GM12878 (cell line): ENCODE measurements around the gene PTPN22. TPM values are rescaled to one million over a fixed set of nuclear protein-coding genes. Genes with fewer than 3 reads are reported as not detected.
A peak's percentile ranks its signal among the peaks of the same experiment; 100 is the strongest.

Source experiments
- ATF2 ChIP-seq: IDR thresholded peaks from 2 replicates; pipeline ENCODE4 v1.6.1; 2012; ENCODE audit warnings: low read length, inconsistent platforms
- CEBPB ChIP-seq, 2 experiments: fragments of 150-350 bp in 1 of 2; IDR thresholded peaks; 2 replicates each; pipeline ENCODE4 v1.6.1; 2012 to 2014; ENCODE audit warnings: low read depth in 2 of 2, low read length in 2 of 2, borderline replicate concordance in 1 of 2, inconsistent platforms in 1 of 2
- CREM ChIP-seq: IDR thresholded peaks from 2 replicates; pipeline ENCODE4 v1.6.1; 2014; ENCODE audit warnings: antibody characterized with exemption, low read depth
- DPF2 ChIP-seq: fragments of 450-650 bp; IDR thresholded peaks from 2 replicates; pipeline ENCODE4 v1.6.1; 2017; ENCODE audit warnings: mild to moderate bottlenecking
- ETV6 ChIP-seq, 2 experiments: fragments of 450-650 bp in 1 of 2; IDR thresholded peaks in 1 of 2; conservative IDR thresholded peaks in 1 of 2; 2 replicates each; pipeline ENCODE4 v1.6.1; 2014; ENCODE audit warnings: antibody characterized with exemption in 1 of 2, borderline replicate concordance in 1 of 2, low read depth in 1 of 2, mild to moderate bottlenecking in 1 of 2, moderate library complexity in 1 of 2
- JUNB ChIP-seq: IDR thresholded peaks from 2 replicates; pipeline ENCODE4 v1.6.1; 2016; ENCODE audit warnings: antibody characterized with exemption, mild to moderate bottlenecking
- POLR2AphosphoS2 ChIP-seq: IDR thresholded peaks from 2 replicates; pipeline ENCODE4 v1.6.1; 2011; ENCODE audit warnings: low read depth, mild to moderate bottlenecking, low read length, improper control_type of control experiment, moderate library complexity
- POU2F2 ChIP-seq: IDR thresholded peaks from 3 replicates; pipeline ENCODE4 v1.6.1; 2011; ENCODE audit warnings: low read depth, mild to moderate bottlenecking, low read length, borderline replicate concordance
- RELA ChIP-seq: fragments of 450-650 bp; IDR thresholded peaks from 2 replicates; pipeline ENCODE4 v1.8.0; 2014; ENCODE audit warnings: borderline replicate concordance; ENCODE audit not compliant: partially characterized antibody
- SIN3A ChIP-seq: IDR thresholded peaks from 2 replicates; pipeline ENCODE4 v1.6.1; 2012; ENCODE audit warnings: low read depth, low read length, improper control_type of control experiment
- SMC3 ChIP-seq: IDR thresholded peaks from 2 replicates; pipeline ENCODE4 v1.6.1; 2011; ENCODE audit warnings: low read length, improper control_type of control experiment, borderline replicate concordance
- TAF1 ChIP-seq: IDR thresholded peaks from 2 replicates; pipeline ENCODE4 v1.6.1; 2011; ENCODE audit warnings: mild to moderate bottlenecking, low read depth, low read length, borderline replicate concordance
- TCF12 ChIP-seq: IDR thresholded peaks from 2 replicates; pipeline ENCODE4 v1.6.1; 2011; ENCODE audit warnings: low read depth, mild to moderate bottlenecking, low read length
- ZBTB4 ChIP-seq: fragments of 450-650 bp; formaldehyde crosslinking; IDR thresholded peaks from 2 replicates; pipeline ENCODE4 v1.4.0; 2022; ENCODE audit warnings: mild to moderate bottlenecking, moderate library complexity
- ZNF687 ChIP-seq: fragments of 450-650 bp; IDR thresholded peaks from 2 replicates; pipeline ENCODE4 v1.6.1; 2017; ENCODE audit warnings: mild to moderate bottlenecking, moderate library complexity
- ZZZ3 ChIP-seq: IDR thresholded peaks from 2 replicates; pipeline ENCODE4 v1.6.1; 2011; ENCODE audit warnings: low read depth; ENCODE audit not compliant: control insufficient read depth, insufficient read length
- polyA plus RNA-seq, 11 experiments: library from polyadenylated mRNA; depleted of rRNA in 4 of 11; unstranded in 6 of 11; stranded (reverse) in 5 of 11; fragments of >200 nt; fragmentation: Nextera tagmentation in 4 of 11; fragmentation: Illumina TruSeq in 1 of 11; extraction: Ambion mirVana in 4 of 11; extraction: Trizol in 1 of 11; gene quantifications; 1 replicate in 1 of 11; 2 replicates in 10 of 11; pipeline versions ENCODE4 v1.2.1 to v1.2.3, GENCODE V29; 2011 to 2016; ENCODE audit warnings: inconsistent platforms in 2 of 11, missing spikeins in 2 of 11, low read depth in 1 of 11
- total RNA-seq, 4 experiments: library from RNA; depleted of rRNA in 3 of 4; stranded (reverse); fragments of >200 nt in 3 of 4; fragmentation: Illumina TruSeq in 1 of 4; extraction: Trizol in 1 of 4; gene quantifications; 2 replicates each; pipeline versions ENCODE4 v1.2.1 to v1.2.3, GENCODE V29; 2013 to 2021
- TF ChIP-seq, protein P1 (sequence below): IDR thresholded peaks from 2 replicates; pipeline ENCODE4 v1.6.1; 2011; ENCODE audit warnings: low read depth, mild to moderate bottlenecking, low read length, moderate library complexity, borderline replicate concordance; ENCODE audit errors: extremely low read depth
- TF ChIP-seq, protein P2 (sequence below): fragments of 450-650 bp; IDR thresholded peaks from 2 replicates; pipeline ENCODE4 v1.6.1; 2016; ENCODE audit warnings: mild to moderate bottlenecking

PTPN22 gene
- total and polyA plus RNA-seq, 10 of the 15 experiments (the other 5 are each of a cell fraction or from before 2014, with no cell fraction given), result 22.8 to 65.1 (median 44.9) TPM

DNA sequence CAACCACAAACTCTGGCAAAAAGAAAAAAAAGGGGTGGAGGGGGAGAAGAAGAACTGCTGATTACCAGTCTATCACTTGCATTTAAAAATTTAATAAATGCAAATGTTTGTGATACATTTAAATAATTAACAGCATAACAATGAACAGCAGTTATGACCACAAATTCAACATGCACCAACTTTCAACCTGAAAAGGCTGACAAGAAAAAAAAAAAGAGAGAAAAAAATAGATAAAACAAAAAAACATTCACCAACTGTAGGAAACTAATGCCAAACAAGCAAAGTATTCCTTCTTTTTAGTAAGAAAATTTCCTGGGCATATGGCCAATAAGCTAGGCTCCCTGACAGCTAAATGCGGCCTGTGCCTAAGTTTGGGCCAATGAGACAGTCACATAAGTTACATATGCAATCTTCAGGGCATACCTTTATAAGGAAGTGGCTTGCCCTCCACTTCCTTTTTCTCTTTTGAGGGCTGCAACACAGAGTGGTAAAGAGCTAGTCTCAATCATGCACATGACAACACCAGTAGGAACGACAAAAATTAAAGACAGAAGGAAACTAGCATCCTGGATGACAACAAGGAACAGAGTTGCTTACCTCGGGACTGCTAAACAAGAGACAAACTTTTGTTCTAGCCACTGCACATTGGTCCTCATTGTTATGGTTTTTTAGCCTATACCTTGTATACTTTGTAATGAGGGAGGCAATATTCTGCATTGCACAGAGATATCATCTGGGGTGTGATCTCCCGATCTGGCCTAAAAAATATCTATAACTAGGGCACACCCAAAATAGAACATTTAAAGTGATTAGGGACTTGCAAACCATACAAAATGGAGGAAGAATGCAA is 88.0 kb downstream of the PTPN22 start (continued):
- peak in 1 of 2 experiments; percentile 44; a peak in 1 of 4 replicates for TF ChIP-seq ETV6 (conservative IDR thresholded peaks at IDR 0.05 in 1 of 2, IDR thresholded peaks at IDR 0.05 in 1 of 2; ENCODE audit: borderline replicate concordance in 1 of 2, low read depth in 1 of 2)
- TF ChIP-seq ZBTB4 (CRISPR knock-in tag), result no peak
- TF ChIP-seq CEBPB (IDR thresholded peaks at IDR 0.05; ENCODE audit: borderline replicate concordance in 1 of 2, low read depth in 2 of 2, low read length in 2 of 2), result no peak
- TF ChIP-seq, protein P1, sequence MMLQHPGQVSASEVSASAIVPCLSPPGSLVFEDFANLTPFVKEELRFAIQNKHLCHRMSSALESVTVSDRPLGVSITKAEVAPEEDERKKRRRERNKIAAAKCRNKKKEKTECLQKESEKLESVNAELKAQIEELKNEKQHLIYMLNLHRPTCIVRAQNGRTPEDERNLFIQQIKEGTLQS, result no peak
- TF ChIP-seq TCF12, result no peak
- TF ChIP-seq DPF2, result no peak
- TF ChIP-seq SMC3, result no peak
- no peak for TF ChIP-seq POLR2AphosphoS2
- TF ChIP-seq ATF2, result no peak; the same call in 1 of the 2 replicates
- TF ChIP-seq RELA, result no peak
- TF ChIP-seq SIN3A, result no peak
- no peak for TF ChIP-seq TAF1
- TF ChIP-seq ZNF687, result no peak
- no peak for TF ChIP-seq ZZZ3
- peak; percentile 67; the same call in 1 of the 3 replicates for TF ChIP-seq POU2F2
- TF ChIP-seq, protein P2, sequence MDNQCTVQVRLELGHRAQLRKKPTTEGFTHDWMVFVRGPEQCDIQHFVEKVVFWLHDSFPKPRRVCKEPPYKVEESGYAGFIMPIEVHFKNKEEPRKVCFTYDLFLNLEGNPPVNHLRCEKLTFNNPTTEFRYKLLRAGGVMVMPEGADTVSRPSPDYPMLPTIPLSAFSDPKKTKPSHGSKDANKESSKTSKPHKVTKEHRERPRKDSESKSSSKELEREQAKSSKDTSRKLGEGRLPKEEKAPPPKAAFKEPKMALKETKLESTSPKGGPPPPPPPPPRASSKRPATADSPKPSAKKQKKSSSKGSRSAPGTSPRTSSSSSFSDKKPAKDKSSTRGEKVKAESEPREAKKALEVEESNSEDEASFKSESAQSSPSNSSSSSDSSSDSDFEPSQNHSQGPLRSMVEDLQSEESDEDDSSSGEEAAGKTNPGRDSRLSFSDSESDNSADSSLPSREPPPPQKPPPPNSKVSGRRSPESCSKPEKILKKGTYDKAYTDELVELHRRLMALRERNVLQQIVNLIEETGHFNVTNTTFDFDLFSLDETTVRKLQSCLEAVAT, result no peak
- TF ChIP-seq JUNB, result no peak
- no peak for TF ChIP-seq CREM
